Activated CD4-positive, alpha-beta T cell treated with anti-CD3 and anti-CD28 coated beads, Interleukin-2, Interleukin-4, amounts not matched to agents 100 ng/mL and 50 ng/mL, durations not matched to agents 16 hours and 8 hours (primary cell): ENCODE measurements around the gene TSPAN9.

Source experiments
- DNase-seq: peaks from one replicate; pipeline ENCODE4 v3.0.0-alpha.2; 2020; ENCODE audit warnings: low spot score

The TSPAN9 gene

DNA sequence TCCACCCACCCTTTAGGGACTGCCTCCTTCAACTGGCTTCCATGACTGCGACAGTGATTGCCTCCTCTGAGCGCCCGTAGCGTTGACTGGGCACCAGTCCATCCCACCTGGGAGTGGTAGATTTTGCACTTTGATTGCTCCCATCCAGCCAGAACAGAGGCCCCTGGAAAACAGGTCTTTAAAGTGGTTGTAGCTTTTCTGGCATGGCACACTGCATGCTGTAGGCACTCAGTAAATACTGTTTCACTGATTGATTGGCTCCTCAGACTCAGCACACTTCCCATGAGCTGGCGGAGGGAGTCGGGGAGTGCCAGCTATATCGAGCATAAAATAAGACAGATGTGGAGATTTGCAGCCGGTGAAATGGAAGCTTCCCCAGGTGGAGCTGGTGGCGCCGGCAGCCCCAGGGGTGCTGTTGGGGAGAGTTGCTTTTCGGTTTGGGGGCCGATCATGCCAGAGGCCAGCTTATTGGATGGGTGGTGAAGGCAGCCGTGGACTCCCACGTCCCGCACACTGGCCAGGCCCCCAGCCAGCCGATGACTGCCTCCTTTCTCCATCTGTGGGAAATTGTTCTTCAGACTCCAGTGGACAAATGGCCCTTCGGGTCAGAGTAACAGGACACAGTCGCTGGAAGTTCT, 200.2 kb downstream of the TSPAN9 start:
- no peak for DNase-seq

DNA sequence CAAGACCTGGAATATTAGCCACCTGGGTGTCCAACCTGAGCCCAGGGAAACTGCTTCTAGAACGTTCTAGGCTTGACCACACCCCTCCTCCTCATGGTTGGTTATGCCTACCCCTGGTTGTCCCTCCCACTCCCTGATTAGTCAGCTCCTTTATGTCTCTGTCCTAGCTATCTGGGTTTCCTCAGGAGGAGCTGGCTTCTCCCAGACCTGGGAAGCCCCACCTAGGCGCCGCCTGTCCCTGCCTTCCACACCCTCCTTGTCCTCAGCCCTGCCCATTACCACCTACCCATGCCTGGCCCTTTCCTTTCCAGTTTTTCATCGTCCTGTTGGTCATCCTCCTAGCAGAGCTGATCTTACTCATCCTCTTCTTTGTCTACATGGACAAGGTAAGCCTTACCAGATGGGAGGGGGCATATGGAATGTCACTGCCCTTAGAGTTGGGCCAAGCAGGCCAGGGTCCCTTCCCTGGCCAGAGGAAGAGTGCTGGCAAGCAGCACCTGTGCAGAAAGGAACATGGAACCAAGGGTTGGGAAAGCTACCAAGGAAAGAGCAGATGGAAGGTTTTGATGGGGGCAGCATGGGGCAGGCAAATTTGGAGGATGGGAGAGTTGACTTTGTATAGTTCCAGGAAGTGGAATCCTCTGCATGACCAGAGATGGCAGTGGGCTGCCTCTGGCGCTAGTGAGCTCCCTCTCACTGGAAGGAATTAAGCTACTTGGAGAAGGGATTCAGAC, 201.7 kb downstream of the TSPAN9 start:
- no peak for DNase-seq

- no peak for DNase-seq
Measured at GRCh38 chr12:3279415-3279780, 202.2 kb downstream of the TSPAN9 start.

DNA sequence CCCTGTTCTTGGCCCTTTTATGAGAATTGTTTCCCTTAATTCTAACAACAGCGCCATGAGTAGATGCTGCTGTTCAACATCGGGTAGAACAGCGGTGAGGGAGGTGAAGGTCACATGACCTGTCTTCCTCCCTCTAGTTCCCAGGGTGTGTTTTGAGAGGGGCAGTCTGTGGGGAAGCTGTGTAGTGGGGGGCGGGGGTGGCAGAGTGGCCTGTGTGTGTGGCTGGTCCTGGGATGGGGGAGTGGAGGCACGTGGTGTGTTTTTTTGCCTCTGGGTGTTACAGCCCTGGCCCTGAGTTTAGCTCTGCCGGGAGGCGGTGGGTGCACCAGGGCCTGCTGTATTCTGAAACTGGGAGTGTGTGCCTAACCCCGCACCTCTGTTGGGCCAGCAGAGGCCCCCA, 202.7 kb downstream of the TSPAN9 start:
- DNase-seq = no peak

DNA sequence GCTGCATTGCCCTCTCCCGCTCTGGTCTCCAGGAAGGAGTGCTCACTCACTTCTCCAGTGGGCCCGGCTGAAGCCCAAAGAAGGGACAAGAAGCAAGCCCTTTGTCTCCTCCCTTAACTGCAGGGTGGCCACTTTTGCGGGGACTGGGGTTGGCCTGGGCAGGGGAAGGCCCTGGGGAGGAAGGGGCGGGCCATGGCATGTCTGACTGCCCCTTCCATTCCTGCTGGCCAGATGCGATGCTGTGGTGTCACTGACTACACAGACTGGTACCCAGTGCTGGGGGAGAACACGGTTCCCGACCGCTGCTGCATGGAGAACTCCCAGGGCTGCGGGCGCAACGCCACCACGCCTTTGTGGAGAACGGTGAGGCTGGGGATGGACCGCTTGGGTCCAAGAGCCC, 203.8 kb downstream of the TSPAN9 start:
- DNase-seq = no peak

- DNase-seq = no peak
Measured at GRCh38 chr12:3281588-3282383, 204.6 kb downstream of the TSPAN9 start.

DNA sequence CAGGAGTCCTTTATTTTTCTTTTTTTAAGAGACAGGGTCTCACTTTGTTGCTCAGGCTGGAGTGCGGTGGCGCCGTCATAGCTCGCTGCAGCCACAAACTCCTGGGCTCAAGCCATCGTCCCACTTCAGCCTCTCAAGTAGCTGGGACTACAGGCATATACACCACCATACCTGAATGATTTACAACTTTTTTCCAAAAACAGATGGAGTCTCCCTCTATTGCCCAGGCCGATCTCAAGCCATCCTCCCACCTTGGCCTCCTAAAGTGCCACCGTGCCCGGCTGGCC, 205.1 kb downstream of the TSPAN9 start:
- no peak for DNase-seq

GRCh38 chr12:3283137-3283680, 206.0 kb downstream of the TSPAN9 start:
- no peak for DNase-seq

DNA sequence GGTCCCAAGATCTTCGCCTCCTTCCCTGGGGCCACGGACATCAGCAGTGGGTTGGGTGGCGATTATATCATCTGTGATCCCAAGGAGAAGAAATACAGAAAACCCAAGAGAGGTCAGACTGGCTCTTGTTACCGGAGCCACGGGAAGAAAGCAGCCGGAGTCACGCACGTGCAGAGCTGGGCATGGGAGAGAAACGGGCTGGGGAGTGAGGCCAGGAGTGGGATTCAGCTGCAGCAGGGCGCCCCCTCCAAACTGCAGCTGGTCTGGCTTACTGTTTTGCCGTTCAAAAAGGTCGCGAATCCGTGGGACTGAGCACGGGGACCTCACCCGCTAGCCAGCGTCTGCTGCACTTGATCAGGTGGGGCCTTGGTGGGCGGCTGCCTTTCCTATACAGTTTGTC, 207.2 kb downstream of the TSPAN9 start:
- no peak for DNase-seq

GRCh38 chr12:3285570-3285969, 208.4 kb downstream of the TSPAN9 start:
- DNase-seq = no peak

GRCh38 chr12:3288690-3289089, 211.5 kb downstream of the TSPAN9 start:
- DNase-seq = no peak

DNA sequence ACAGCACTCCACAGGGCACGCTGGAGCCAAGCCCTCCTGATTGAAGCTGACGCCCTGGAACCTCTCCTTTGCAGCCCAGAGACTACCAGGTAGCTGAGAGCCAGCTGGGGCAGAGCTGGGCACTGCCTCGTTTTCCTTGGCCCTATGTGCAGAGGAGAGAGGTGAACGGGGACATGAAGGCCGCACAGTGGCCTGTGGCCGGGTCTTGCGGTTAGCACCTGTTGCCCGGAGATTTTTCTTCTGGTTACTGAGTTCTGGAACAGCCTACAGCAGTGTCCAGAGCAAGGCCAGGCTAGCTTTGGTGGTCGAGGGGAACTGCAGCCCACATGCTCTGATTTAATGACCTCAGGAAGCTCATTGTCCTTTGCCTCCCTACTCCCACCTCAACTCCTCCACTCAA, 212.5 kb downstream of the TSPAN9 start:
- DNase-seq = no peak

DNA sequence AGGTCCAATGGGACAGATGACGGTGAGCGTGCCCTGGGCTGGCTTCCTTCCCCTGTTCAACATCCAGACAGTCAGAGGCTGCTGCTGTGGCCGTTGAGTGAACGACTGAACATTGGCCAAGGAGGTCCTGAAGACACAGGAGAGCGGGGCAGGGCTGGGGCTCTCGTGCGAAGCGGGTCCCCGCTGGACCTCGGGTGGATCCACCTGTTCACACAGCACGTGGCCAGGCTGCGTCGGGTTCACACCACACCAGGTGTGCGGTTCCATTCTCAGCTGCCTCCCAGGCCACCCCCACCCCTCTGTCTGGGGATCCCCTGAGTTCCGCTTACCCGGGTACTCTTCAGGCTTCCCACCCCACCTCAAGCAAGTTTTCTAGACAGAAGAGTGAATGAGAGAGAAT, 214.8 kb downstream of the TSPAN9 start:
- no peak for DNase-seq

- no peak for DNase-seq
Measured at GRCh38 chr12:3292677-3293412, 215.7 kb downstream of the TSPAN9 start.

DNA sequence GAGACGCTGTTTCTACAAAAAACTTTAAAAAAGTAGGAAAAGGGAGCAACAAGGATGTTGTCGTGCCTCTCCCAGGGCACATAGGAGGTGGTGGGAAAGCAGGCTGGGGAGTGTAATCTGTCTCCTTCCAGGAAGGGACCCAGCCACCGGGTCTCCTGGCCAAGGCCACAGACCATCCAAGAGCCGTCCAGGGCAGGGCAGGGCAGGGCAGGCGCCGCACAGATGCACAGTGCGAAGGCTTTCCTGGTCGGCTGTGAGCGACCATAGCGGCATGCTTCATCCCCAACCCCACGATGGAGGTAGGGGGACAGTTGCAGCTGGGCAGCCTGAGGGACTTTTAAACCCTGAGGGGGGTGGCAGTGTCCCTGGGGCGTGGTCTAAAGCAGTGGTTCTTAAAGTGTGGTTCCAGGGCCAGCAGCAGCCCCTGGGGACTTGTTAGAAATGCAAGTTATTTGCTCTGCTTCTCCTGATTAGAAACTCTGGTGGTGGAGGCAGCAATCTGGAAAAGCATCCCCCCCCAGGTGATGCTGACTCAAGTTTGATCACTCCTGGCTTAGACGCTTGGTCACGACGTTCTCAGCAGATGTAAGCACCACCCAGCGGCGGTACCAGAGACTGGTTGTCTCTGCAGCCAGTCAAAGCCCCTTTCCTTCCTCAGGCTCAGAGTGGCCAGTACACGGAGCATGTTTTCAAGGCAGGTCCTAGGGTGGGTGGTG, 216.4 kb downstream of the TSPAN9 start:
- DNase-seq = no peak

DNA sequence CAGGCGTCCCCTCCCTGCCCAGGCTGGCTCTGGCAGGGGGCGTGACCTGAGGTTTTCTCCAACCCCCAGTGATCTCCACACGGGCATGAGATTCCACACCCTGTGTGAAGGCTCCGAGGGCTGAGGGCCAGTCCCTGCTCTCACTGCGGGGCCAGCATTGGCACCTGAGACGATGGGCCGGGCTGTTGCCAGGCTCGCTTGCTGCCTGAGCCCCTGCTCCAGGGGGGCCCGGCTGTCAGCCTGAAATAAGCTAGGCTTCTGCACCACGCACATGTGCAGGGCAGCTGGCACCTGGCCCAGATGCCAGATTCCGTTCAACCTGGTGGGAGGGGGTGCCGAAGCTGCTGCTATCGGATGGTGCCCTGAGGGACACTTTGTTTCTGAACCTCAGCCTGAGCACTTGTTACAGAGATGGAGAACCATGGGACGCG, 217.3 kb downstream of the TSPAN9 start:
- no peak for DNase-seq

GRCh38 chr12:3295225-3295624, 218.0 kb downstream of the TSPAN9 start:
- no peak for DNase-seq

DNA sequence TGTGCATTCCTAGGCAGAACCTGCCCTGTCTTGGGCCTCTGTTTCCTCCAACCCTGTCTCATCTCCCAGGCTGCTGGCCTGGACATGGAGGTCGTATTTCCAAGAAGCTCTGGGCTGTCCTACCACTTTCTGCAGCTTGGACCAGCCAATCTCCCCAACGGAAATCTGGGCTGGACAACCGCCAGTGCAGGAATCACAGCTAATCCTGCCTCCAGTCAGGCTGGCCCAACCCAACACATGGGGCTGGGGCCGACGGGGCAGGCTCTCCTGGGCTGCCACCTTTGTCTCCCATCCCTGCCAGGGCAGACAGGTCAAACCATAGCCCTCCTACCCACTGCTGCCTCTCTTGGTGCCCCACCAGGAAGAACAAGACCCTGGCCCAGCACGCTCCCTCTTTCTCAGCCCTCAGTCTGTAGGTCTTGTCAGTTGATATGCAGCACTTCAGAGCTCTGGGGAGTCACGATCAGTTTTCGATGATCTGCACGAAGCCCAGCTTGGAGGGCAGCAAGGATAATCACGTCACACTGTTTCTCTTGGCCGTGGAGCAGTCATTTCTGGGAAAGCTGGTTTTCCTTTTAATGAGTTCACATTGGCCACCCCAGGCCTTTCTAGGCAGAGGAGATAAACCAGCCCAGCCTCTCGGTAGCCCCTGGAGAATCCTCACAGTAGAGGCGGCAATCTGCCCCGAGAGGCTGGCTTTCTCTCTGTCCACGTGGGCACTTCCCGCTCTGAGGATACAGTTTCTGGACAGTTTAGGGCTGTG, 218.6 kb downstream of the TSPAN9 start:
- DNase-seq = no peak

DNA sequence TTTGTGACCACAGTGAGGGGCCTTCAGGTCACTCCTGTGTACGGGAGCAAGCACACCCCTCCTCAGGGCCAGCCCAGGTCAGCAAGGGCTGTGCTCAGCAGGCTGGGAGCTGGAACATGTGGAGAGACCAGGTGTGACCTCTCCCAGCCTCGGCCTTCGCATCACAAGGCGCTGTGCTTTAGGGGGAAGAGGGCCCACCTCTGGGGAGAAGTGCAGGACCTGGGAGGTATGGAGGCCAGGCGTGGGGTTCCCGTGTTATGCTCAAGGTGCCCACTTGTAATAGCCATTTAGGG, 219.2 kb downstream of the TSPAN9 start:
- DNase-seq = no peak

- no peak for DNase-seq
Measured at GRCh38 chr12:3298603-3299002, 221.4 kb downstream of the TSPAN9 start.
